ENCODE data around the gene ABHD14A. TPM values are rescaled to one million over a fixed set of nuclear protein-coding genes. Genes with fewer than 3 reads are reported as not detected.

ABHD14A gene
- total RNA-seq, 4 donors from 2014 or later = 2.0 to 11.3 (median 7.7) TPM

DNA sequence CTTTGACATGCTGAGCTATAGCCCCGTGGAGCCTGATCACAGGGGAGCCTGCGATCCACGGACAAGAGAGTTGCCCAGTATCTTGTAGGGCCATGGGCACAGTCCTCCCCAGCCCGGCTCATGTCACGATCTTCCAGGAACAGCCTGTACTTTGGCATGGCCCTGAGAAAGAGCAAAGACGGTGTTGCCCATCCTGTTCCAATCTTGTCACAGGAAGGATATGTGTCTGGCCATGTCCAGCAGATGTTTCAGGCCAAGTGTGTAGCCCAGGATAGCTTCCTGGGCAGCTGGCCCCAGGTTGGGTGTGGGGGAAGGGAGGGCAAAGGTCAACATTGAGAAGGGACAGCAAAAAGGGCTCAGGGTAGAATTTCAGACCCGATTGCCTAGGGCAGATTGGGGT, 37.8 kb downstream of the ABHD14A start:
- in situ Hi-C loops (cut with MboI; ENCODE audit: low pct_ligation_motif_present in 1 of 4, low pct_unique_long_range_greater_than_20kb in 1 of 4, low sequenced_read_pairs in 3 of 4) = loop anchor here in 2 of 4 donors (25.0 kb wide), 1 partner anchor 325 kb away; no protein-coding TSS in a partner anchor
- H3K27ac ChIP-seq = no peak overlapping the region
- H3K4me3 ChIP-seq = no peak overlapping the region
- intact Hi-C loops (cut with DNase I; ENCODE audit: low total_unique reads) = no loop called here
- H3K9me3 ChIP-seq = no peaks in the 10 kb centered on the region
- no peak for DNase-seq
- WGBS, 2 donors (ENCODE audit: low coverage in 1 of 2) = 65 to 79% methylated on average over 3 to 7 of the region's 7 CpGs
- TF ChIP-seq POLR2A (IDR thresholded peaks at IDR 0.05) (no peak), POLR2AphosphoS5 (IDR thresholded peaks at IDR 0.05) (no peak)
- no peaks in the 10 kb centered on the region for H3K4me1 ChIP-seq
- H3K36me3 ChIP-seq = no peaks in the 10 kb centered on the region
- H3K27me3 ChIP-seq = no peaks in the 10 kb centered on the region

DNA sequence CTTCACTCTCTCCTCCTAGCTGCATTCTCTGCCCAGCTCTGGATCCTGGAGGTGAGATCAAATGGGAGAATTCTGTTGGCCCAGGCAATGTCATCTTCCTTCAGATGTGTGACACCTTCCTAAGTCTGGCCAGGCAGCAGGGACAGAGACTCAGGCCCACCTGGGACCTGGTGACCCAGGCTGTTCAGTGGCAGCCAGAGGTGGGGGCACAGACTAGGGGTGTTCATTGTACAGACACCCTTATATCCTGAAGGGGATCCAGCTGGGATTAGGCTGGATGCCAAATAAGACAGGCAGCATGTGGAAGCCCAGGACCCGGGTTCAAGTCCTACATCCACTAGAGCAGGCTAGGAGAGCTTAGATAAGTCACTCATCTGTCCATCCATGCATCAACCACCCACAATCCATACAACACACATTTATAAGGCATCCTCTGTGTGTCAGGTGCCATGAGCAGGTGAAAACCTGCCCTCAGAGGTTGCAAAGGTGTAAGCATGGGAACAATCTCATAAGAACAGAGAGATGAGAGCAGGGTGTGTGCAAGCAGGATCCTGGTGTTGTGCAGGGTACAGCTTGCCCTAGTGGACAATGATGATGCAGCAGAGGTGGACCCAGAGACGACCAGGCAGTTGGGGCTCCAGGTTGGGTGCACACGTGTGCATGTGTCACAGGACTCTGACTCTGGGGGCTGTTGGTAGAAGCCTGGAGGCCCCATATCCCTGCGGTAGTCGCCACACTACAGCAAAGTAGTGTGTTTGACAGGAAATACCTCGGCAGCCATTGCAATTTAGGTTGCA, 39.1 kb downstream of the ABHD14A start:
- in situ Hi-C loops (cut with MboI; ENCODE audit: low pct_ligation_motif_present in 1 of 4, low pct_unique_long_range_greater_than_20kb in 1 of 4, low sequenced_read_pairs in 3 of 4) = loop anchor here in 2 of 4 donors (25.0 kb wide), 1 partner anchor 323 kb away; no protein-coding TSS in a partner anchor

DNA sequence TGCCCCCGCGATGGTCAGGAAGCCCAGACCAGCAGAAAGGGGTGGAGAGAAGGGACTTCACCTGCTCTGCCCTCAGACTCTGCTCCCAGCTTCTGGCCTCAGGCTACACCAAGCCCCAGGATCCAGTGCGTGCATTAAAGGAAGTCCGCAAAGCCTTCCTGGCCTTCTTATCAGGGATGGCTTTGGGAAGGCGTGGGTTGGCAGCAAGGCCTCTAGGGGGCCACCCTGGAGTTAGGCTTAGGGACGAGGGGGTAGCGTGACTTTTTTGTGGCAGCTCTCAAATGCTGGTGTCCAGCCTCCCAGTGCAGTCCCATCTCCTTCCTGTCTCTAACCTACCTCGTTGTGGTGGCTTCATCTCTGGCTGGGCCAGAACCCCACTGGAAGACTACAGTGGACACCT, 39.7 kb downstream of the ABHD14A start:
- Histone ChIP-seq H3K36me3 (no peaks in the 10 kb centered on the region), H3K4me3 (no peak overlapping the region), H3K4me1 (no peaks in the 10 kb centered on the region), H3K9me3 (no peaks in the 10 kb centered on the region), H3K27ac (no peak overlapping the region), H3K27me3 (no peaks in the 10 kb centered on the region)
- TF ChIP-seq POLR2AphosphoS5 (IDR thresholded peaks at IDR 0.05) (no peak), POLR2A (IDR thresholded peaks at IDR 0.05) (no peak), EP300 (IDR thresholded peaks at IDR 0.05; ENCODE audit: low read depth) (no peak)
- TF ChIP-seq, protein P1, sequence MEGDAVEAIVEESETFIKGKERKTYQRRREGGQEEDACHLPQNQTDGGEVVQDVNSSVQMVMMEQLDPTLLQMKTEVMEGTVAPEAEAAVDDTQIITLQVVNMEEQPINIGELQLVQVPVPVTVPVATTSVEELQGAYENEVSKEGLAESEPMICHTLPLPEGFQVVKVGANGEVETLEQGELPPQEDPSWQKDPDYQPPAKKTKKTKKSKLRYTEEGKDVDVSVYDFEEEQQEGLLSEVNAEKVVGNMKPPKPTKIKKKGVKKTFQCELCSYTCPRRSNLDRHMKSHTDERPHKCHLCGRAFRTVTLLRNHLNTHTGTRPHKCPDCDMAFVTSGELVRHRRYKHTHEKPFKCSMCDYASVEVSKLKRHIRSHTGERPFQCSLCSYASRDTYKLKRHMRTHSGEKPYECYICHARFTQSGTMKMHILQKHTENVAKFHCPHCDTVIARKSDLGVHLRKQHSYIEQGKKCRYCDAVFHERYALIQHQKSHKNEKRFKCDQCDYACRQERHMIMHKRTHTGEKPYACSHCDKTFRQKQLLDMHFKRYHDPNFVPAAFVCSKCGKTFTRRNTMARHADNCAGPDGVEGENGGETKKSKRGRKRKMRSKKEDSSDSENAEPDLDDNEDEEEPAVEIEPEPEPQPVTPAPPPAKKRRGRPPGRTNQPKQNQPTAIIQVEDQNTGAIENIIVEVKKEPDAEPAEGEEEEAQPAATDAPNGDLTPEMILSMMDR (IDR thresholded peaks at IDR 0.05) = no peak
- intact Hi-C loops (cut with DNase I; ENCODE audit: low total_unique reads) (no loop called here), in situ Hi-C loops (cut with MboI; ENCODE audit: low pct_ligation_motif_present in 1 of 4, low pct_unique_long_range_greater_than_20kb in 1 of 4, low sequenced_read_pairs in 3 of 4) (loop anchor here in 2 of 4 donors (25.0 kb wide), 1 partner anchor 323 kb away; no protein-coding TSS in a partner anchor)
- DNase-seq = no peak
- WGBS, 2 donors (ENCODE audit: low coverage in 1 of 2) = 70% methylated on average over 4 of the region's 8 CpGs; no CpG with 5 or more reads in 1 of the 2 donors

More for the DNA sequence above, 39.1 kb downstream of the ABHD14A start:
- Histone ChIP-seq H3K9me3 (no peaks in the 10 kb centered on the region), H3K27me3 (no peaks in the 10 kb centered on the region), H3K4me3 (no peak overlapping the region), H3K4me1 (no peaks in the 10 kb centered on the region), H3K27ac (no peak overlapping the region), H3K36me3 (no peaks in the 10 kb centered on the region)
- TF ChIP-seq EP300 (IDR thresholded peaks at IDR 0.05; ENCODE audit: low read depth) = no peak
- TF ChIP-seq, protein P1 (IDR thresholded peaks at IDR 0.05) = no peak
- no peak for TF ChIP-seq POLR2A (IDR thresholded peaks at IDR 0.05)
- TF ChIP-seq POLR2AphosphoS5 (IDR thresholded peaks at IDR 0.05) = no peak
- WGBS, 2 donors (ENCODE audit: low coverage in 1 of 2) = 89% methylated on average over 6 of the region's 6 CpGs; no CpG with 5 or more reads in 1 of the 2 donors
- DNase-seq = no peak
- intact Hi-C loops (cut with DNase I; ENCODE audit: low total_unique reads) = no loop called here

DNA sequence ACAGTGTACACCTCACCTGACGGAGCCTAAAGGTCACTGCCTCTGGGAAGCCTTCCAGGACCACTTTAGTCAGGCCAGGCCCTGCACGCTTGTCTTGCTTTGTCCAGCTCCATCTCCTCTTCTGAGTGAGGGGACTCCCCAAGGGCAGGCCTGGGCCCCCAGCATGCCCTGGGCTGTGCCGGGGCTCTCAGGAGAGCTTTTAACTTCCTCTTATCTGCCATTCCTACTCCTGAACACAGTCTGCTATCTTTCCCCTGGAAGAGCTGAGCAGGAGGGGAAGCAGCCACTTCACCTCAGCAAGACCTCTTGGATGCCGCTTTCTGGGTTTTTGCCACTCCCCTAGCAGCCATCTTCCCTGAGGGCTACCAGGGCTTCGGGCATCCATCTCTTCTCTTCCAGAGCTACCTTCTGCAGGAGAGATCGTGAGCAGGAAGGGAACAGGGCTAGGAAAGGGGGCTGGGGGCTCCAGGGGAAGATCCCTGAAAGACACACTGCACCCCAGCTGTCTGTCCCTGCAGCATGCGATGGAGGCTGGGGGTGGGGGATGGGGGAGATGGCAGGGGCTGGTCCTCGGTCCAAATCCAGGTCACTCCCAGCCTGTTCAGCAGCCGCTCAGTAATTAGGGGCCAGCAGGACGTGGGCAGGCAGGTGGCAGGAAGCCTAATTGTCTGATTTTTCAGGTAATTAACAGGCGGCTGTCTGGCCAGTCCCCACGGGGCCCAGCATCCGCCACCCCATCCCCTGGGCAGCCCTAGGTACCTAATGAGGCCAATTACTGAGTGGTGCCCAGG, 40.8 kb downstream of the ABHD14A start:
- in situ Hi-C loops (cut with MboI; ENCODE audit: low pct_ligation_motif_present in 1 of 4, low pct_unique_long_range_greater_than_20kb in 1 of 4, low sequenced_read_pairs in 3 of 4) (loop anchor here in 2 of 4 donors (25.0 kb wide), 1 partner anchor 322 kb away; no protein-coding TSS in a partner anchor), intact Hi-C loops (cut with DNase I; ENCODE audit: low total_unique reads) (no loop called here)
- no peak overlapping the region for H3K27ac ChIP-seq
- H3K36me3 ChIP-seq = no peaks in the 10 kb centered on the region
- TF ChIP-seq POLR2A (IDR thresholded peaks at IDR 0.05) (no peak), POLR2AphosphoS5 (IDR thresholded peaks at IDR 0.05) (no peak), EP300 (IDR thresholded peaks at IDR 0.05; ENCODE audit: low read depth) (no peak)
- TF ChIP-seq, protein P1 (IDR thresholded peaks at IDR 0.05) = no peak
- 77% methylated on average over 12 of the region's 13 CpGs; no CpG with 5 or more reads in 1 of the 2 donors for WGBS, 2 donors (ENCODE audit: low coverage in 1 of 2)
- no peaks in the 10 kb centered on the region for H3K4me1 ChIP-seq
- no peaks in the 10 kb centered on the region for H3K9me3 ChIP-seq
- DNase-seq = no peak
- H3K27me3 ChIP-seq = no peaks in the 10 kb centered on the region
- H3K4me3 ChIP-seq = no peak overlapping the region
